Ovary (tissue), 9 donors: Measurements from ENCODE around the gene ASF1B. TPM values are rescaled to one million over a fixed set of nuclear protein-coding genes. Genes with fewer than 3 reads are reported as not detected.

Source experiments
- DNase-seq, 5 donors: peaks; one replicate each; pipeline ENCODE4 v3.0.0-alpha.2; 2019 to 2020
- H3K27ac ChIP-seq, 2 donors: fragments of 200-600 bp; one replicate each; pipeline versions ENCODE4 v1.5.1 to v1.8.0; 2019 to 2022
- H3K27me3 ChIP-seq: fragments of 200-600 bp; one replicate; pipeline ENCODE4 v1.8.0; 2022
- H3K36me3 ChIP-seq: fragments of 200-600 bp; sonication (generic); one replicate; pipeline ENCODE4 v1.5.1; 2019
- H3K4me1 ChIP-seq: one replicate; pipeline ENCODE4 v1.8.1; 2013; ENCODE audit warnings: mild to moderate bottlenecking, moderate library complexity; ENCODE audit not compliant: insufficient read depth
- H3K4me3 ChIP-seq: fragments of 200-600 bp; sonication (generic); one replicate; pipeline ENCODE4 v1.5.1; 2017
- H3K9me3 ChIP-seq, 2 donors: fragments of 200-600 bp in 1 of 2; sonication (generic) in 1 of 2; one replicate each; pipeline versions ENCODE4 v1.5.1 to v1.8.1; 2013 to 2019; ENCODE audit warnings: mild to moderate bottlenecking in 1 of 2, moderate library complexity in 1 of 2
- EP300 ChIP-seq: sonication (generic); formaldehyde crosslinking; IDR thresholded peaks from one replicate; pipeline ENCODE4 v1.6.1; 2017; ENCODE audit warnings: antibody characterized with exemption
- POLR2A ChIP-seq: fragments of 450-650 bp; IDR thresholded peaks from one replicate; pipeline ENCODE4 v1.6.1; 2017; ENCODE audit warnings: antibody characterized with exemption, mild to moderate bottlenecking, moderate library complexity
- WGBS, 3 donors: extraction: QIAGEN DNeasy Blood & Tissue Kit in 1 of 3; methylation state at CpG; one replicate each; pipeline versions ENCODE4 v1.1.5 to v1.1.7; 2013 to 2017; 5-methylcytosine and 5-hydroxymethylcytosine counted together
- intact Hi-C, 4 donors: fragments of 100-400 bp; cut with DNase I; formaldehyde crosslinking; loops; one replicate each; pipeline versions ENCODE4 v1.11.0 to v1.15.1; 2022 to 2023
- polyA plus RNA-seq, 2 donors: library from polyadenylated mRNA; stranded (reverse); fragments of 200-250 nt in 1 of 2; fragments of 350-450 nt in 1 of 2; fragmentation: Illumina TruSeq in 1 of 2; extraction: RNeasy Lipid Tissue Mini Kit (QIAGEN cat#74804) in 1 of 2; gene quantifications; one replicate each; pipeline ENCODE4 v1.2.3, GENCODE V29; 2013 to 2014
- total RNA-seq, 7 donors: library from RNA; depleted of rRNA in 2 of 7; stranded (reverse); fragments of >200 nt in 2 of 7; fragmentation: NEBNext Ultra II Directional in 3 of 7; extraction: Animal tissue kit (Norgen Biotek cat#: 25700) in 3 of 7; gene quantifications; one replicate each; pipeline versions ENCODE4 v1.1.0 to v1.2.4, GENCODE V29; 2016 to 2023
- TF ChIP-seq, protein P1 (sequence below), 3 donors: fragments of 450-650 bp in 2 of 3; fragments of 200-600 bp in 1 of 3; IDR thresholded peaks; one replicate each; pipeline versions ENCODE4 v1.5.1 to v1.8.0; 2016 to 2022; ENCODE audit warnings: antibody characterized with exemption in 3 of 3, mild to moderate bottlenecking in 1 of 3
- donor health status: DM: no; HTN: no; CAD: no; lungs with moderate emphysema.
- donor health status: DM: no; HTN: no; CAD: no.
- donor health status: Bipolar disorder and iron deficiency.
- donor health status: DM: yes; HTN: yes; CAD: no.
- donor health status: DM: no; HTN: no; CAD: no.
- donor health status: DM: yes; HTN: yes; CAD: no.

Gene ASF1B
- total and polyA plus RNA-seq, 9 donors, result 0.12 to 4.9 (median 1.0) TPM

DNA sequence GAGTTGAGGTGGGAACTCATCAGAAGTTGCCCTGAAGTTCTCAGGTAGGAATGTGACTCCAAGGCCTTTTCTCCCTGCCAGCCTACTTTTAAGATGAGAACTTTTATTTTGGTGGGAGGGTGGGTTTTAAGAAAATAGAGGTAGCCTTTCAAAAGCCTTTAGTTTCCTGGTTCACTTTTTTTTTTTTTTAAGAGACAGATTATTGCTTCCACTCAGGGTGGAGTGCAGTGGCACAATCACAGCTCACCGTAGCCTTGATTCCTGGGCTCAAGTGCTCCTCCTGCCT lies 53.8 kb downstream of the ASF1B start:
- Histone ChIP-seq H3K9me3 (no peaks in the 10 kb centered on the region), H3K4me3 (no peak overlapping the region), H3K4me1 (peaks cover 5% of the 10 kb centered on the region), H3K36me3 (no peaks in the 10 kb centered on the region), H3K27me3 (no peaks in the 10 kb centered on the region), H3K27ac (no peak overlapping the region)
- no peak for DNase-seq
- TF ChIP-seq EP300 (no peak), POLR2A (no peak)
- TF ChIP-seq, protein P1, sequence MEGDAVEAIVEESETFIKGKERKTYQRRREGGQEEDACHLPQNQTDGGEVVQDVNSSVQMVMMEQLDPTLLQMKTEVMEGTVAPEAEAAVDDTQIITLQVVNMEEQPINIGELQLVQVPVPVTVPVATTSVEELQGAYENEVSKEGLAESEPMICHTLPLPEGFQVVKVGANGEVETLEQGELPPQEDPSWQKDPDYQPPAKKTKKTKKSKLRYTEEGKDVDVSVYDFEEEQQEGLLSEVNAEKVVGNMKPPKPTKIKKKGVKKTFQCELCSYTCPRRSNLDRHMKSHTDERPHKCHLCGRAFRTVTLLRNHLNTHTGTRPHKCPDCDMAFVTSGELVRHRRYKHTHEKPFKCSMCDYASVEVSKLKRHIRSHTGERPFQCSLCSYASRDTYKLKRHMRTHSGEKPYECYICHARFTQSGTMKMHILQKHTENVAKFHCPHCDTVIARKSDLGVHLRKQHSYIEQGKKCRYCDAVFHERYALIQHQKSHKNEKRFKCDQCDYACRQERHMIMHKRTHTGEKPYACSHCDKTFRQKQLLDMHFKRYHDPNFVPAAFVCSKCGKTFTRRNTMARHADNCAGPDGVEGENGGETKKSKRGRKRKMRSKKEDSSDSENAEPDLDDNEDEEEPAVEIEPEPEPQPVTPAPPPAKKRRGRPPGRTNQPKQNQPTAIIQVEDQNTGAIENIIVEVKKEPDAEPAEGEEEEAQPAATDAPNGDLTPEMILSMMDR (IDR thresholded peaks at IDR 0.05), result no peak
- intact Hi-C loops, result loop anchor here in 2 of 4 donors (5.0 to 10.0 kb wide), 3 partner anchors 35 to 318 kb away; partner anchors contain the start of genes ASF1B (in 1 of the 2), MRI1 (in 1 of the 2) and PRKACA (in 1 of the 2)
- 0 to 87% (median 31%) methylated on average over 1 of the region's 1 CpG for WGBS, 3 donors

DNA sequence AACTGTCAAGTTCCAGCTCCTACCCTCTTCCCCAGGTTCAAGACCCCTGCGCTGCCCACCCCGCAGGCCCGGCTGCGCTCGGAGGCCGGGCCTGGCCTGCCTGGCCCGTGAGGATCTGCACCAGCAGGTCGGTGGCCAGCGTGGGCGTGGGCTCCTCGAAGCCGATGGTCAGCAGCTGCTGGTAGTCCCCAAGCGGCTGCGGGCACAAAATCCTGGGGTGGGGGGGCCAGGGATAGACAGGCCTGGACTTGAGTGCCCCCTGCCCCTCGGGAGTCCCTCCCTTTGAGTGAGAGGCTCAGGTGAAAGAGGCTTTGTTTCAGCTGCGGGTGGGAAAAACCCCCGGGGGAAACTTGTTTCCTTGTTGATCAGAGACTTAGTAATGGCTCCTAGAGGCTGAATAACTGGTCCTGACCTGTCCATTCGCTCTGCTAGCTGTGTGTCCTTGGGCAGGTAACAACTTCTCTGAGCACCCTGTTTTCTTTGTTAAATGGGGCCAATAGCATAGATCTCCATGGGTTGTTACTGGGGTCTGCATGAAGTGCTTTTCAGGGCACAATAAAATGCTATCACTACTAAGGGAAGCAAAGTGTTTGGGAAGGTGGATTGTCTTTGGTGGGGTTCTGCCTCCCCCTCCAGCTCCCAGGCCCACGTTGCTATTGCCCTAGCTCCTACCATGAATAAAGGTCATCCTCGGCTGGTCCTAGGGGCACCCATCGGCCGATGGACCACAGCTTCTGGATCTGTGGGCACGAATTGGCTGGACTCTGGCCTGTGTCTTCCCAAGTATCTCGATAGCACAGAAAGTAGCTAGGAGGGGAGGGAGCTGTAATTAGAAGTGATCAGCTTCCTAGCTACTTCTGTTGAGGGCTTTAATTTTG lies 54.4 kb downstream of the ASF1B start:
- TF ChIP-seq EP300 (no peak), POLR2A (no peak)
- TF ChIP-seq, protein P1 (IDR thresholded peaks at IDR 0.05), result no peak
- Histone ChIP-seq H3K4me1 (peaks cover 5% of the 10 kb centered on the region), H3K9me3 (no peaks in the 10 kb centered on the region), H3K27ac (peak overlapping the region; percentile 63 to 83), H3K36me3 (no peaks in the 10 kb centered on the region), H3K4me3 (peak overlapping the region; percentile 69), H3K27me3 (no peaks in the 10 kb centered on the region)
- intact Hi-C loops, result loop anchor here in 2 of 4 donors (5.0 to 10.0 kb wide), 3 partner anchors 35 to 317 kb away; partner anchors contain the start of genes ASF1B (in 1 of the 2), MRI1 (in 1 of the 2) and PRKACA (in 1 of the 2)
- peak in 2 of 5 donors; percentile 64 to 73 for DNase-seq
- WGBS, 3 donors, result 15 to 28% (median 20%) methylated on average over 17 to 24 of the region's 24 CpGs

DNA sequence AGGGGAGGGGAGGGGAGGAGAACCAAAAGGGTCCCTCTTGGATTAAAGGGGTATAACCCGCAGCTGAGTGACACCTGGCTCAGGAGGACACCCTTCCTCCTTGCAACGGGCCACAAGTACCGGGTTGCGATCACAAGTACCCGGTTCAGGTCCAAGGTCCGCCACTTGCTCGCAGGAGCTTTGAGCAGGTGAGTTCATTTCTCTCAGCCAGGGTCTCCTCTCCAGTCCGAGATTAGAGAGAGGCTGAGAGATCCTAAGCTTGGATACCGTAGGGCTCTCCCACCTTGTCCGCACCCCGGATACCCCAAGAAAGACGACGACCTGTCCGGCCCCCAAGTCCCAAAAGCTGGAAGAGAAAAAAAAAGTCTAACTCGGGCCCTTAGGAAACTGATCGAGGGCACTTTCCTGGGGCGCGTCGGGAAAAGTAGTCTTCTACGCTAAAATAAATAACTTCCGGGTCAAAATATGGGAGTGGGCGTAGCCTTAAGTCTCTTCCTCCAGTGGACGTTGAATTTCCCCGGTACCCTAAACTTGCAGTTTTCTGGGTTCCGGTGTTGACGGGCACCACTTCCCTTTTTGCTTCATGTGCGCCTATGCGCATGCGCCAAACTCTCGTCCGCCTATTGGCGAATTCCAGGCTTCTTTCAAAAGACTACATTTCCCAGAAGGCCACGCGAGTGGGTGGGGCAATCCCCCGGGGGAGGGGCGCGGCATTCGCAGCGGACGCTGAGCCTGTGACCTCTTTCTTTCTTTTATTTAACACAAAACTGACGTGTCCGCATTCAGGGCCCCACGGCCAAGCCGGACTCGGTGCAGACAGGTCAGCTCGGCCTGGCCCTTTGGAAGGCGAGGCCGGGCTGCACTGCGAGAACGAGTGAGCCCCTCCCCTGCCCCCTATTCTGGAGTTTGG lies 55.2 kb downstream of the ASF1B start:
- intact Hi-C loops, result loop anchor here in 2 of 4 donors (5.0 to 10.0 kb wide), 3 partner anchors 36 to 316 kb away; partner anchors contain the start of genes ASF1B (in 1 of the 2), MRI1 (in 1 of the 2) and PRKACA (in 1 of the 2)
- H3K4me1 ChIP-seq, result peaks cover 5% of the 10 kb centered on the region
- no peaks in the 10 kb centered on the region for H3K9me3 ChIP-seq
- H3K27me3 ChIP-seq, result no peaks in the 10 kb centered on the region
- WGBS, 3 donors, result 0 to 1% (median 0%) methylated on average over 50 of the region's 50 CpGs
- TF ChIP-seq POLR2A (peak; percentile 69), EP300 (peak; percentile 64)
- TF ChIP-seq, protein P1 (IDR thresholded peaks at IDR 0.05), result no peak
- DNase-seq, result peak; percentile 99 to 100 (median 100)
- H3K4me3 ChIP-seq, result peak overlapping the region; percentile 69
- no peaks in the 10 kb centered on the region for H3K36me3 ChIP-seq
- H3K27ac ChIP-seq, result peak overlapping the region; percentile 63 to 83

DNA sequence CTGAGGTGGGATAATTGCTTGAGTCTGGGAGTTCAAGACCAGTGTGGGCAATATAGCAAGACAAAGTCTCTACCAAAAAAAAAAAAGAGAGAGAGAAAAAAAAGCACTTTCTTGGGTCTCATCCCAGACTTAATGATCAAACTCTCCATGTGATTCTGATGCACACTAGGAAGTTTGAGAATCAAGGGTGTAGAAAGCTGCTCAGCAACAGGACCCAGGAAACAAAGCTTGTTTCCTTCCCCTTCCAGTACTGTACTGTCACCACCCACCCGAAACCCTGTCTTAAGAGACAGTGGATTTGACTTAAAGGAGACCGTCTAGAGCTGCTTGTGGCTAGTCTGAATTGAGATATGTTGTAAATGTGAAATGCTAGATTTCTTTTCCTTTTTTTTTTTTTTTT lies 58.0 kb downstream of the ASF1B start:
- Histone ChIP-seq H3K36me3 (no peaks in the 10 kb centered on the region), H3K27me3 (no peaks in the 10 kb centered on the region), H3K4me1 (peaks cover 8% of the 10 kb centered on the region), H3K9me3 (no peaks in the 10 kb centered on the region), H3K27ac (no peak overlapping the region), H3K4me3 (no peak overlapping the region)
- TF ChIP-seq, protein P1 (IDR thresholded peaks at IDR 0.05), result no peak
- TF ChIP-seq EP300, result no peak
- no peak for TF ChIP-seq POLR2A
- DNase-seq, result no peak
- 71 to 75% (median 73%) methylated on average over 2 of the region's 2 CpGs for WGBS, 3 donors
- intact Hi-C loops, result loop anchor here in 2 of 4 donors (10.0 kb wide), 2 partner anchors 484 to 804 kb away; no protein-coding TSS in a partner anchor
